GM10266 (cell line): ENCODE data around the gene PABPC1L.

ENCODE experiments used
- DNase-seq: peaks from one replicate; pipeline ENCODE4 v3.0.0; 2012; ENCODE audit errors: extremely low spot score
- CTCF ChIP-seq: IDR thresholded peaks from 2 replicates; pipeline ENCODE4 v1.5.1; 2012; ENCODE audit warnings: mild to moderate bottlenecking, low read depth; ENCODE audit not compliant: control insufficient read depth, insufficient read depth; ENCODE audit errors: missing control alignments

PABPC1L gene

GRCh38 chr20:44967207-44967807, 57.4 kb downstream of the PABPC1L start:
- TF ChIP-seq CTCF: no peak
- no peak for DNase-seq

- DNase-seq: no peak
- no peak for TF ChIP-seq CTCF
Measured at GRCh38 chr20:44969300-44969894, 59.5 kb downstream of the PABPC1L start.

- no peak for DNase-seq
- TF ChIP-seq CTCF: no peak
Measured at GRCh38 chr20:44970243-44970757, 60.4 kb downstream of the PABPC1L start.

GRCh38 chr20:44973053-44973452, 63.2 kb downstream of the PABPC1L start:
- no peak for DNase-seq
- TF ChIP-seq CTCF: no peak

- TF ChIP-seq CTCF: no peak
- no peak for DNase-seq
Measured at GRCh38 chr20:44976698-44977097, 66.8 kb downstream of the PABPC1L start.

GRCh38 chr20:44979090-44979621, 69.3 kb downstream of the PABPC1L start:
- DNase-seq: peak; percentile 61
- no peak for TF ChIP-seq CTCF

- TF ChIP-seq CTCF: no peak
- DNase-seq: no peak
Measured at GRCh38 chr20:44981736-44982406, 72.0 kb downstream of the PABPC1L start.
